ENCODE measurements around the gene ZNF454. TPM values are rescaled to one million over a fixed set of nuclear protein-coding genes. Genes with fewer than 3 reads are reported as not detected.

Gene ZNF454
- not detected in 5 replicates for total RNA-seq (2022; extraction: Qiagen RNA extraction)

GRCh38 chr5:178940569-178941360, at the start of gene ZNF454:
ZNF454 (plus strand) TSS chr5:178941198; CDS start chr5:178942792, 1,594 bp downstream.

GRCh38 chr5:178895615-178896571, 45.1 kb upstream of the ZNF454 start, which contains the start of gene ZFP2:
ZFP2 (plus strand) TSS chr5:178895913; CDS start chr5:178931314, 35,401 bp downstream.

GRCh38 chr5:178994580-178995340, 53.8 kb downstream of the ZNF454 start, which contains the start of gene GRM6:
GRM6 (minus strand) TSS chr5:178995320; CDS start chr5:178994944, 376 bp downstream.

Other genes starting within 250 kb of the ZNF454 start
- gene ZNF354A, start 210.5 kb upstream of the ZNF454 start, total RNA-seq (2022; extraction: Qiagen RNA extraction): 6.4 to 9.0 TPM (median 7.2 TPM) in 5 replicates
- 4.0 to 5.7 TPM (median 4.8 TPM) in 5 replicates for gene ZNF354B, start 81.2 kb upstream of the ZNF454 start, total RNA-seq (2022; extraction: Qiagen RNA extraction)
- 0.08 TPM in 1 of 5 replicates, not detected in the others for gene ZFP2, start 45.3 kb upstream of the ZNF454 start, total RNA-seq (2022; extraction: Qiagen RNA extraction)
- gene GRM6, start 54.1 kb downstream of the ZNF454 start, total RNA-seq (2022; extraction: Qiagen RNA extraction): not detected in 5 replicates
- 0.37 to 0.57 TPM (median 0.54 TPM) in 5 replicates for gene ZNF879, start 82.6 kb downstream of the ZNF454 start, total RNA-seq (2022; extraction: Qiagen RNA extraction)
- 0.62 to 0.80 TPM (median 0.73 TPM) in 5 replicates for gene ZNF354C, start 119.2 kb downstream of the ZNF454 start, total RNA-seq (2022; extraction: Qiagen RNA extraction)